SU-DHL-6 (cell line): ENCODE measurements around the gene ADAT3.

Experiments used
- H2AFZ ChIP-seq: fragments of 200-600 bp; sonication (generic); 2 replicates; pipeline ENCODE4 v1.6.1; 2014; ENCODE audit warnings: low read depth, mild to moderate bottlenecking, moderate library complexity, mixed read lengths, antibody characterized with exemption, low read length; ENCODE audit not compliant: severe bottlenecking
- H3F3A ChIP-seq: fragments of 200-600 bp; shearing (Covaris generic); 2 replicates; pipeline ENCODE4 v1.6.0; 2016; ENCODE audit warnings: antibody characterized with exemption, mild to moderate bottlenecking; ENCODE audit not compliant: insufficient read depth
- H3K27ac ChIP-seq: fragments of 200-600 bp; sonication (generic); 2 replicates; pipeline ENCODE4 v1.5.1; 2016; ENCODE audit warnings: low read depth, mild to moderate bottlenecking, low read length, moderate library complexity, mixed read lengths
- H3K27me3 ChIP-seq: fragments of 200-600 bp; sonication (generic), shearing (Covaris generic); 2 replicates; pipeline ENCODE4 v1.6.0; 2014; ENCODE audit warnings: mild to moderate bottlenecking, low read length
- H3K36me3 ChIP-seq: fragments of 200-600 bp; sonication (generic); 2 replicates; pipeline ENCODE4 v1.6.1; 2014; ENCODE audit warnings: mild to moderate bottlenecking, low read length, mixed read lengths
- H3K4me2 ChIP-seq: fragments of 300-600, 200-600 bp; shearing (Covaris generic), sonication (generic); 2 replicates; pipeline ENCODE4 v1.6.0; 2014; ENCODE audit warnings: low read length, low read depth, mild to moderate bottlenecking; ENCODE audit not compliant: poor library complexity, severe bottlenecking
- H3K4me3 ChIP-seq: fragments of 200-600 bp; sonication (generic); 2 replicates; pipeline ENCODE4 v1.5.1; 2014; ENCODE audit warnings: antibody characterized with exemption, low read length, mild to moderate bottlenecking, mixed read lengths; ENCODE audit not compliant: insufficient read depth, poor library complexity, severe bottlenecking
- H3K79me2 ChIP-seq: fragments of 200-600 bp; sonication (generic); 2 replicates; pipeline ENCODE4 v1.6.1; 2014; ENCODE audit warnings: mild to moderate bottlenecking, low read length, moderate library complexity; ENCODE audit not compliant: insufficient read depth
- H3K9ac ChIP-seq: fragments of 200-600 bp; sonication (generic); 2 replicates; pipeline ENCODE4 v1.7.0; 2014; ENCODE audit warnings: mild to moderate bottlenecking, low read length
- H3K9me2 ChIP-seq: fragments of 200-600 bp; sonication (generic); replicated peaks from 2 replicates; pipeline ENCODE4 v1.6.1; 2014; ENCODE audit warnings: low read length; ENCODE audit not compliant: insufficient read depth
- H3K9me3 ChIP-seq: fragments of 200-600 bp; sonication (generic); 2 replicates; pipeline ENCODE4 v1.6.1; 2014; ENCODE audit warnings: low read length, mixed read lengths; ENCODE audit not compliant: insufficient read depth
- H4K20me1 ChIP-seq: fragments of 200-600 bp; sonication (generic); 2 replicates; pipeline ENCODE4 v1.6.1; 2014; ENCODE audit warnings: low read depth, mild to moderate bottlenecking, antibody characterized with exemption, low read length, moderate library complexity, mixed read lengths
- CTCF ChIP-seq: fragments of 200-600 bp; sonication (generic); IDR thresholded peaks from one replicate; pipeline ENCODE4 v1.5.1; 2017; ENCODE audit warnings: antibody characterized with exemption, mild to moderate bottlenecking, low read length, moderate library complexity; ENCODE audit not compliant: insufficient read depth, poor library complexity, severe bottlenecking
- EZH2phosphoT487 ChIP-seq: fragments of 200-600 bp; sonication (generic), shearing (Covaris generic); conservative IDR thresholded peaks from 2 replicates; pipeline ENCODE4 v1.6.1; 2018; ENCODE audit warnings: mild to moderate bottlenecking, antibody characterized with exemption, low read length, moderate library complexity, mixed read lengths

ADAT3 gene

GRCh38 chr19:1957562-1958248, 52.5 kb downstream of the ADAT3 start:
- Histone ChIP-seq H3K27ac (no peak overlapping the region), H3K36me3 (no peaks in the 10 kb centered on the region), H3F3A (no peaks in the 10 kb centered on the region), H3K9ac (no peak overlapping the region), H3K27me3 (no peaks in the 10 kb centered on the region), H3K9me2 (no peaks in the 10 kb centered on the region), H4K20me1 (no peaks in the 10 kb centered on the region), H3K4me3 (no peak overlapping the region), H3K9me3 (no peaks in the 10 kb centered on the region), H2AFZ (no peak overlapping the region), H3K4me2 (no peak overlapping the region), H3K79me2 (peaks cover 23% of the 10 kb centered on the region; the same call in 1 of the 2 replicates)
- TF ChIP-seq EZH2phosphoT487 (no peak), CTCF (no peak)

GRCh38 chr19:1959928-1960589, 54.9 kb downstream of the ADAT3 start:
- TF ChIP-seq EZH2phosphoT487 (no peak), CTCF (no peak)
- Histone ChIP-seq H3K36me3 (no peaks in the 10 kb centered on the region), H3K79me2 (peaks cover 5% of the 10 kb centered on the region; the same call in 1 of the 2 replicates), H4K20me1 (no peaks in the 10 kb centered on the region), H3K4me2 (no peak overlapping the region), H3F3A (no peaks in the 10 kb centered on the region), H2AFZ (no peak overlapping the region), H3K27me3 (no peaks in the 10 kb centered on the region), H3K27ac (no peak overlapping the region), H3K9ac (no peak overlapping the region), H3K9me3 (no peaks in the 10 kb centered on the region), H3K4me3 (no peak overlapping the region), H3K9me2 (no peaks in the 10 kb centered on the region)

- H3K4me2 ChIP-seq = no peak overlapping the region
- H4K20me1 ChIP-seq = no peaks in the 10 kb centered on the region
- H3F3A ChIP-seq = no peaks in the 10 kb centered on the region
- H3K4me3 ChIP-seq = no peak overlapping the region
- no peaks in the 10 kb centered on the region for H3K36me3 ChIP-seq
- TF ChIP-seq CTCF (no peak), EZH2phosphoT487 (no peak)
- H3K9ac ChIP-seq = no peak overlapping the region
- H3K79me2 ChIP-seq = peaks cover 5% of the 10 kb centered on the region; the same call in 1 of the 2 replicates
- H3K9me3 ChIP-seq = no peaks in the 10 kb centered on the region
- H2AFZ ChIP-seq = no peak overlapping the region
- no peaks in the 10 kb centered on the region for H3K9me2 ChIP-seq
- H3K27me3 ChIP-seq = no peaks in the 10 kb centered on the region
- no peak overlapping the region for H3K27ac ChIP-seq
These were observed 56.0 kb downstream of the ADAT3 start for GRCh38 chr19:1961000-1961883.
